ENCODE data around the gene SCRN1. TPM values are rescaled to one million over a fixed set of nuclear protein-coding genes. Genes with fewer than 3 reads are reported as not detected.
A peak's percentile ranks its signal among the peaks of the same experiment; 100 is the strongest.

Gene SCRN1
- total RNA-seq, 1 donor from 2014 or later = 35.5 TPM

DNA sequence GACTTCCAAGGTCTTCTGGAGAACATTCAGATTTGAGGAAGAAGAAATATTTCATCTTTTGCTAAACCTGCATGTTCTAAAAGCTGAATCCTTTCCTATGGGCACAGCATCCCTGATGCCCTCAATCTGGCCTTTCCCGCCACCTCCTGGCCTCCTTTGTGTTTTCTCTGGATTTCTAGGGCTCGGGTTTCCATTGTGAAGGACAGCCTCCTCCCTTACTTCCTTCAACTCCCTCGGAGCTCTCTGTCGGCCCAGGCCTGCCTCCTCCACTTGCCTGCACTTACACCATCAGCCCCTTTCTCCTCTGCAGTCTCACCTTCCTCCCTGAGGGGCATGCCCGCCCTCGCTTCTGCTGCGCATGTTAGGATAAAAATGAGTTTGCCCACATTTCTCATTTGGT is 107.9 kb downstream of the SCRN1 start:
- no peak for DNase-seq (ENCODE audit: low read depth)
- TF ChIP-seq CTCF (IDR thresholded peaks at IDR 0.05; ENCODE audit: insufficient read depth, low read length, severe bottlenecking) = no peak
- FAIRE-seq = no peak

GRCh38 chr7:29879609-29880008 is 110.0 kb downstream of the SCRN1 start:
- DNase-seq (ENCODE audit: low read depth) (no peak), FAIRE-seq (no peak)

More for the DNA sequence above, 107.9 kb downstream of the SCRN1 start:
- Histone ChIP-seq H3K36me3 (ENCODE audit: control insufficient read depth, insufficient read depth, low read length) (no peaks in the 10 kb centered on the region), H3K27me3 (ENCODE audit: control insufficient read depth, insufficient read depth, low read length) (no peaks in the 10 kb centered on the region), H3K4me3 (ENCODE audit: low read depth, low read length) (no peak overlapping the region)

GRCh38 chr7:29878081-29878688 is 111.4 kb downstream of the SCRN1 start:
- no peak for FAIRE-seq
- Histone ChIP-seq H3K36me3 (ENCODE audit: control insufficient read depth, insufficient read depth, low read length) (no peaks in the 10 kb centered on the region), H3K4me3 (ENCODE audit: low read depth, low read length) (no peak overlapping the region), H3K27me3 (ENCODE audit: control insufficient read depth, insufficient read depth, low read length) (peaks cover 2% of the 10 kb centered on the region)
- peak; percentile 57 for DNase-seq (ENCODE audit: low read depth)
- peak; percentile 50 for TF ChIP-seq CTCF (IDR thresholded peaks at IDR 0.05; ENCODE audit: insufficient read depth, low read length, severe bottlenecking)

More at GRCh38 chr7:29879609-29880008, 110.0 kb downstream of the SCRN1 start:
- no peak for TF ChIP-seq CTCF (IDR thresholded peaks at IDR 0.05; ENCODE audit: insufficient read depth, low read length, severe bottlenecking)
- Histone ChIP-seq H3K27me3 (ENCODE audit: control insufficient read depth, insufficient read depth, low read length) (peaks cover 2% of the 10 kb centered on the region), H3K4me3 (ENCODE audit: low read depth, low read length) (no peak overlapping the region), H3K36me3 (ENCODE audit: control insufficient read depth, insufficient read depth, low read length) (no peaks in the 10 kb centered on the region)

GRCh38 chr7:29877196-29877595 is 112.4 kb downstream of the SCRN1 start:
- DNase-seq (ENCODE audit: low read depth) (no peak), FAIRE-seq (no peak)
- H3K27me3 ChIP-seq (ENCODE audit: control insufficient read depth, insufficient read depth, low read length) = peaks cover 2% of the 10 kb centered on the region
- no peak for TF ChIP-seq CTCF (IDR thresholded peaks at IDR 0.05; ENCODE audit: insufficient read depth, low read length, severe bottlenecking)
- H3K4me3 ChIP-seq (ENCODE audit: low read depth, low read length) = no peak overlapping the region
- H3K36me3 ChIP-seq (ENCODE audit: control insufficient read depth, insufficient read depth, low read length) = no peaks in the 10 kb centered on the region

DNA sequence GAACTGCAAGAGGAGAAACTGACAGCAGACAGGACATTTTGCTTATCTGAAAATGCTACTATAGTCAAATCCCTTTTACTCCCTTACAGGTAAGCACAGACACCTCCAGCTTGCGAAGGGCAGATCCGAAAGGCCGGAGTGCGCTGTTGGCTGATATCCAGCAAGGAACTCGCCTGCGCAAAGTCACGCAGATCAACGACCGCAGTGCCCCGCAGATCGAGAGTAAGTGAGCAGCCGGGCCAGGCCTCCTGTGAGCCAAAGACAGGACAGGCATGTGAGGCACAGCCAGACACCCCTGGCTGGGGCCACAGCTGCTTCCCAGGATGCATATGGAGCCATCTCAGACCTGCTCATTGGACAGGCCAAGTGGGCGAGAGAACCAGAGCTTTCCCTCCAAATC is 113.9 kb downstream of the SCRN1 start:
- DNase-seq (ENCODE audit: low read depth) (no peak), FAIRE-seq (no peak)
- Histone ChIP-seq H3K4me3 (ENCODE audit: low read depth, low read length) (no peak overlapping the region), H3K36me3 (ENCODE audit: control insufficient read depth, insufficient read depth, low read length) (no peaks in the 10 kb centered on the region), H3K27me3 (ENCODE audit: control insufficient read depth, insufficient read depth, low read length) (peaks cover 2% of the 10 kb centered on the region)
- no peak for TF ChIP-seq CTCF (IDR thresholded peaks at IDR 0.05; ENCODE audit: insufficient read depth, low read length, severe bottlenecking)
